Activated CD4-positive, alpha-beta memory T cell treated with anti-CD3 and anti-CD28 coated beads for 36 hours (primary cell): Measurements from ENCODE around the gene CCDC3. TPM values are rescaled to one million over a fixed set of nuclear protein-coding genes. Genes with fewer than 3 reads are reported as not detected.

Experiments used
- CTCF ChIA-PET: fragments of 350-600 bp; sonication (Branson Sonifier 250); formaldehyde crosslinking; loops from one replicate; lab custom pipeline; 2021; ENCODE audit warnings: antibody characterized with exemption, inconsistent platforms; lab: Charles Lee
- POLR2A ChIA-PET: fragments of 350-600 bp; sonication (Branson Sonifier 250); formaldehyde crosslinking; loops from one replicate; lab custom pipeline; 2021; ENCODE audit warnings: antibody characterized with exemption; lab: Charles Lee
- DNase-seq: peaks from one replicate; pipeline ENCODE4 v3.0.0-alpha.2; 2020
- H3K27ac Mint-ChIP-seq: one replicate; pipeline ENCODE4 v1.8.0; 2021; ENCODE audit warnings: mixed read lengths
- H3K27me3 Mint-ChIP-seq: one replicate; pipeline ENCODE4 v1.8.0; 2021; ENCODE audit warnings: mixed read lengths
- H3K36me3 Mint-ChIP-seq: one replicate; pipeline ENCODE4 v1.8.0; 2021; ENCODE audit warnings: mixed read lengths
- H3K4me1 Mint-ChIP-seq: one replicate; pipeline ENCODE4 v1.8.0; 2021; ENCODE audit warnings: low read depth, mixed read lengths
- H3K4me3 Mint-ChIP-seq: one replicate; pipeline ENCODE4 v1.8.0; 2021; ENCODE audit warnings: mild to moderate bottlenecking, mixed read lengths
- H3K9me3 Mint-ChIP-seq: one replicate; pipeline ENCODE4 v1.8.0; 2021; ENCODE audit warnings: mixed read lengths
- intact Hi-C: fragments of 100-400 bp; cut with micrococcal nuclease; formaldehyde crosslinking; loops from one replicate; pipeline ENCODE4 v1.15.1; 2023
- total RNA-seq, 2 experiments: library from RNA; stranded (reverse); gene quantifications; one replicate each; pipeline ENCODE4 v1.2.3, GENCODE V29; 2021

Gene CCDC3
- total RNA-seq, 2 experiments from 2014 or later = 0.34 to 0.45 TPM

- intact Hi-C loops = no loop called here
- POLR2A ChIA-PET = no interaction called here
- Mint-ChIP-seq H3K9me3 (peaks cover 16% of the 10 kb centered on the region), H3K4me3 (no peak overlapping the region), H3K27ac (no peak overlapping the region), H3K4me1 (no peaks in the 10 kb centered on the region), H3K36me3 (no peaks in the 10 kb centered on the region), H3K27me3 (peaks cover 24% of the 10 kb centered on the region)
- no peak for DNase-seq
- CTCF ChIA-PET = no interaction called here
Observed at GRCh38 chr10:12896251-12896650, 105.3 kb downstream of the CCDC3 start.

- H3K36me3 Mint-ChIP-seq = no peaks in the 10 kb centered on the region
- H3K4me3 Mint-ChIP-seq = no peak overlapping the region
- CTCF ChIA-PET = interaction anchor here (1.4 kb wide), 1 partner anchor 9 kb away, joined by 6 read pairs; no protein-coding TSS in a partner anchor
- intact Hi-C loops = no loop called here
- DNase-seq = no peak
- peaks cover 23% of the 10 kb centered on the region for H3K27me3 Mint-ChIP-seq
- POLR2A ChIA-PET = no interaction called here
- peaks cover 16% of the 10 kb centered on the region for H3K9me3 Mint-ChIP-seq
- no peaks in the 10 kb centered on the region for H3K4me1 Mint-ChIP-seq
- no peak overlapping the region for H3K27ac Mint-ChIP-seq
Observed at GRCh38 chr10:12892924-12893323, 108.6 kb downstream of the CCDC3 start.

- Mint-ChIP-seq H3K4me3 (no peak overlapping the region), H3K27me3 (peaks cover 20% of the 10 kb centered on the region), H3K9me3 (peaks cover 16% of the 10 kb centered on the region), H3K27ac (no peak overlapping the region), H3K36me3 (no peaks in the 10 kb centered on the region), H3K4me1 (no peaks in the 10 kb centered on the region)
- ChIA-PET POLR2A (no interaction called here), CTCF (interaction anchor here (0.7 kb wide), 1 partner anchor 184 kb away, joined by 3 read pairs; no protein-coding TSS in a partner anchor)
- DNase-seq = no peak
- intact Hi-C loops = no loop called here
Observed at GRCh38 chr10:12890958-12891357, 110.6 kb downstream of the CCDC3 start.

GRCh38 chr10:12888470-12888869 is 113.0 kb downstream of the CCDC3 start:
- Mint-ChIP-seq H3K9me3 (peaks cover 11% of the 10 kb centered on the region), H3K27me3 (peaks cover 15% of the 10 kb centered on the region), H3K4me1 (no peaks in the 10 kb centered on the region), H3K4me3 (no peak overlapping the region), H3K36me3 (no peaks in the 10 kb centered on the region), H3K27ac (no peak overlapping the region)
- intact Hi-C loops = no loop called here
- POLR2A ChIA-PET = no interaction called here
- no peak for DNase-seq
- CTCF ChIA-PET = interaction anchor here (0.6 kb wide), 1 partner anchor 550 kb away, joined by 3 read pairs; no protein-coding TSS in a partner anchor

GRCh38 chr10:12887780-12888179 is 113.7 kb downstream of the CCDC3 start:
- Mint-ChIP-seq H3K27ac (no peak overlapping the region), H3K9me3 (peaks cover 5% of the 10 kb centered on the region), H3K4me1 (no peaks in the 10 kb centered on the region), H3K27me3 (peaks cover 17% of the 10 kb centered on the region), H3K36me3 (no peaks in the 10 kb centered on the region), H3K4me3 (no peak overlapping the region)
- ChIA-PET POLR2A (no interaction called here), CTCF (no interaction called here)
- intact Hi-C loops = no loop called here
- DNase-seq = no peak

- H3K27ac Mint-ChIP-seq = no peak overlapping the region
- no peaks in the 10 kb centered on the region for H3K9me3 Mint-ChIP-seq
- H3K4me3 Mint-ChIP-seq = no peak overlapping the region
- CTCF ChIA-PET = no interaction called here
- no peaks in the 10 kb centered on the region for H3K36me3 Mint-ChIP-seq
- intact Hi-C loops = no loop called here
- no peaks in the 10 kb centered on the region for H3K4me1 Mint-ChIP-seq
- H3K27me3 Mint-ChIP-seq = peaks cover 25% of the 10 kb centered on the region
- POLR2A ChIA-PET = no interaction called here
- no peak for DNase-seq
Observed at GRCh38 chr10:12884851-12885250, 116.7 kb downstream of the CCDC3 start.

DNA sequence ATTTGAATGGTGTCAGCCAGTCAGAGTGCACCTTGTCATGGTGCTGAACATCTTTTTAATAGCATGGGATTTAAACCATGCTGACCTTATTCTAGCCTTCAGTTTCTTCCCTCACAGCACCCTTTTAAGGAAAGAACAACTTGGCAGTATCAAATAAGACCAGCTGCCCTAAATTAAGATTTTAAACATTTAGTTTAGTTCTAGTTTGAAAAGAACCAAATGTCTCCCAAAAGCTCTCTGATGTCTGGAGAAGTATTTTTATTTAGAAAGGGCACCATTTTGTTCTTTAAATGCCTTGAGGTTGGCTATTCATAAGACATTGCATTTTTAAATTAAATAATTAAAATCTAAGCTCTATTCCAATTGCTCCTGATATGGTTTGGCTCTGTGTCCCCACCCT is 121.1 kb downstream of the CCDC3 start:
- DNase-seq = no peak
- H3K4me1 Mint-ChIP-seq = no peaks in the 10 kb centered on the region
- H3K9me3 Mint-ChIP-seq = no peaks in the 10 kb centered on the region
- peaks cover 24% of the 10 kb centered on the region for H3K27me3 Mint-ChIP-seq
- ChIA-PET POLR2A (no interaction called here), CTCF (interaction anchor here (1.1 kb wide), 1 partner anchor 22 kb away, joined by 3 read pairs; no protein-coding TSS in a partner anchor)
- no peak overlapping the region for H3K27ac Mint-ChIP-seq
- no peak overlapping the region for H3K4me3 Mint-ChIP-seq
- intact Hi-C loops = no loop called here
- H3K36me3 Mint-ChIP-seq = no peaks in the 10 kb centered on the region

- ChIA-PET POLR2A (no interaction called here), CTCF (no interaction called here)
- H3K27ac Mint-ChIP-seq = no peak overlapping the region
- H3K4me3 Mint-ChIP-seq = no peak overlapping the region
- intact Hi-C loops = no loop called here
- peaks cover 10% of the 10 kb centered on the region for H3K27me3 Mint-ChIP-seq
- no peaks in the 10 kb centered on the region for H3K9me3 Mint-ChIP-seq
- DNase-seq = no peak
- H3K4me1 Mint-ChIP-seq = no peaks in the 10 kb centered on the region
- H3K36me3 Mint-ChIP-seq = no peaks in the 10 kb centered on the region
Observed at GRCh38 chr10:12877150-12877549, 124.4 kb downstream of the CCDC3 start.

DNA sequence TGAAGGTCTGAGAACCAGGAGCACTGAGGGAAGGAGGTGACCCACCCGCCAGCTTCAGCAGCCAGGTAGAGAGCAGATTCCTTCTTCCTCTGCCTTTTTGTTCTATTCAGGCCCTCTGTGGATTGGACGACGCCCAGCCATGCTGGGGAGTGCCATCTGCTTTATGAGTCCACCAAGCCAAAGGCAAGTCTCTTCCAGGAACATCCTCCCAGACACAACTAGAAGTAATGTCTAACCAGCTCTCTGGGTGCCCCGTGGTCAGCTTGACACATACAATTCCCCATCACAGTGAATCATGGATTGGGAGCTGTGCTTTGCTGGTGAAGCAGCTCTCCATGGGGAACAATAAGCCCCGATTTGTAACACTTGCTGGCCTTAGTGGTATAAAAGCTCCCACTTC is 125.2 kb downstream of the CCDC3 start:
- no peaks in the 10 kb centered on the region for H3K36me3 Mint-ChIP-seq
- no peaks in the 10 kb centered on the region for H3K9me3 Mint-ChIP-seq
- intact Hi-C loops = no loop called here
- H3K4me3 Mint-ChIP-seq = no peak overlapping the region
- DNase-seq = no peak
- CTCF ChIA-PET = no interaction called here
- H3K4me1 Mint-ChIP-seq = no peaks in the 10 kb centered on the region
- H3K27me3 Mint-ChIP-seq = peaks cover 6% of the 10 kb centered on the region
- POLR2A ChIA-PET = no interaction called here
- no peak overlapping the region for H3K27ac Mint-ChIP-seq

DNA sequence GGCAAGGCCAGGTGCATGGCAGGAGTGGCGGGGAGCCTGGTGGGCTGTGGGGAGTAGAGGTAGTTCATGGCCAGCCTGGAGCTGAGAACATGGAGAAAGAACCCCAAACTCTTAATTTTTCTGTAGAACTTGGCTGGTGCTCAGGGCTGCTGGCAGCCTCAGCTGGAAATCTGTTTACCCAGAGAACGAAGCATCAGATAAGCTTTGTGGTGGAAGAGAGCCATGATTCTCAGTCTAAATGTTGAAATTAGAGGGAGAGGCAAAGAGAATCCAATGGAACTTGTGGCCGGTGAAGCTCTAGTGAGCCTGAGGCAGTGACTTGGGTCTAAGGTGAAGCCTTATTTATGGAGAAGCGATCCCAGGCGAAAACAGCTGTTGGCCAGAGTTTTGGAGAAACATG is 126.4 kb downstream of the CCDC3 start:
- no peaks in the 10 kb centered on the region for H3K9me3 Mint-ChIP-seq
- peaks cover 6% of the 10 kb centered on the region for H3K27me3 Mint-ChIP-seq
- H3K27ac Mint-ChIP-seq = no peak overlapping the region
- no peak for DNase-seq
- ChIA-PET CTCF (no interaction called here), POLR2A (no interaction called here)
- H3K4me1 Mint-ChIP-seq = no peaks in the 10 kb centered on the region
- H3K4me3 Mint-ChIP-seq = no peak overlapping the region
- no peaks in the 10 kb centered on the region for H3K36me3 Mint-ChIP-seq
- intact Hi-C loops = no loop called here

GRCh38 chr10:12874501-12874900 is 127.0 kb downstream of the CCDC3 start:
- H3K27me3 Mint-ChIP-seq = peaks cover 3% of the 10 kb centered on the region
- no peaks in the 10 kb centered on the region for H3K36me3 Mint-ChIP-seq
- H3K9me3 Mint-ChIP-seq = no peaks in the 10 kb centered on the region
- CTCF ChIA-PET = interaction anchor here (1.4 kb wide), 1 partner anchor 28 kb away, joined by 3 read pairs; no protein-coding TSS in a partner anchor
- intact Hi-C loops = no loop called here
- DNase-seq = no peak
- POLR2A ChIA-PET = no interaction called here
- H3K27ac Mint-ChIP-seq = no peak overlapping the region
- no peaks in the 10 kb centered on the region for H3K4me1 Mint-ChIP-seq
- H3K4me3 Mint-ChIP-seq = no peak overlapping the region

DNA sequence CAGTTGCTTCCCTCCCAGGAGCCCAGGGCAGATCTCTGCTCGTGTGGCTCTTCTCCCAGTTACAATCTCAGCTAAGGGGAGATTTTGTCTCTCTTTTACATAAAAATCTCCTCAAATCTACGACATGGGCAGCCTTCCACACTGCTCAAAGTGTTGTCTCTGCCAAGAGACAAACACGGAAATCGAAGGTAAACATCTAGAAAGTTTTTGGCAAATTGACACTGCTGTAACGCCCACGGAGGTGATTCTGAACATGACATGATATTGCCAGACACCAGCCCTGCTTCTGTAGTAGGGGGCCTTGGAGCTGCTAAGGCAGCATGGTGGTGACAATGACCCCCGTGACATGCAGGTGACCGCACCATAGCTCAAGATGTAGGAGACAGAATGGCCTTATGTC is 128.3 kb downstream of the CCDC3 start:
- POLR2A ChIA-PET = no interaction called here
- Mint-ChIP-seq H3K36me3 (no peaks in the 10 kb centered on the region), H3K4me1 (no peaks in the 10 kb centered on the region), H3K4me3 (no peak overlapping the region), H3K27ac (no peak overlapping the region), H3K9me3 (no peaks in the 10 kb centered on the region), H3K27me3 (peaks cover 3% of the 10 kb centered on the region)
- intact Hi-C loops = no loop called here
- CTCF ChIA-PET = no interaction called here
- DNase-seq = no peak

GRCh38 chr10:12872577-12872976 is 128.9 kb downstream of the CCDC3 start:
- POLR2A ChIA-PET = no interaction called here

More at GRCh38 chr10:12872577-12872976, 128.9 kb downstream of the CCDC3 start:
- Mint-ChIP-seq H3K27ac (no peak overlapping the region), H3K4me3 (no peak overlapping the region), H3K4me1 (no peaks in the 10 kb centered on the region), H3K9me3 (no peaks in the 10 kb centered on the region), H3K27me3 (peaks cover 3% of the 10 kb centered on the region), H3K36me3 (no peaks in the 10 kb centered on the region)
- CTCF ChIA-PET = no interaction called here
- no peak for DNase-seq
- intact Hi-C loops = no loop called here
